Measurements from ENCODE around the gene LRMDA. TPM values are rescaled to one million over a fixed set of nuclear protein-coding genes. Genes with fewer than 3 reads are reported as not detected.
"Not testable (repeated sequence)": the region's sequence is repeated elsewhere in the genome, so short reads cannot be mapped to it uniquely, and the experiment has no call there.

LRMDA gene
- total RNA-seq, 1 donor from 2014 or later: 0.19 TPM

DNA sequence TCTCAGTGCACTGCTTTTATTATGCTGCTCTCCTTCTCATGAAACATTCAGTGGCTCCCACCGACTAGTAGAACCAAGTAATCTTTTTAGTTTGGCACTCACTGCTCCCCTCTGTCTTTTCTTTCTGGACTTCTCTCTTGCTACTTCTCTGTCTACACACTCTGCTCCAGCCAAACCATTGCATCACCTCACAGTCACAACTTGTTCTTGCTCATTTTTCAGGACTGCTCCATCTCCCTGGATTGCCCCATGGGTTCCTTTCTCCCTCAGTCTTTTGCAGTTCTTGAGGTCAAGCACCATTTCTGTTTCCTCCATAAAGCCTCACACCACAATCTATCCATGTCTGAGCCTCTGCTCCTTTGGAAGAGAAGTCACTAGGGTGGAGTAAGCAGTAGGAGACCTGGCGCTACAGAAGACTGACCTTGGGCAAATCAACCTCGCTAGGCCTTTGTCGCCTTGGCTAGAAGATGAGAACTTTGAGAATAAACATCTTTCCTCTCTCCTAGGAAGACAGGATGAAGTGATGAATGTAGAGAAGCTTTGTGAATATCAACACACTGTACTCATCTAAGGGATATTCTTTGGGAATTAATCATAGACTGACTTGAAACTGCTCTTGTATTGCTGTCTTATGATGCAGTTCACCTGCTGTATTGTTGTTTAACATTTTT is 186.2 kb downstream of the LRMDA start:
- TF ChIP-seq, protein P1, sequence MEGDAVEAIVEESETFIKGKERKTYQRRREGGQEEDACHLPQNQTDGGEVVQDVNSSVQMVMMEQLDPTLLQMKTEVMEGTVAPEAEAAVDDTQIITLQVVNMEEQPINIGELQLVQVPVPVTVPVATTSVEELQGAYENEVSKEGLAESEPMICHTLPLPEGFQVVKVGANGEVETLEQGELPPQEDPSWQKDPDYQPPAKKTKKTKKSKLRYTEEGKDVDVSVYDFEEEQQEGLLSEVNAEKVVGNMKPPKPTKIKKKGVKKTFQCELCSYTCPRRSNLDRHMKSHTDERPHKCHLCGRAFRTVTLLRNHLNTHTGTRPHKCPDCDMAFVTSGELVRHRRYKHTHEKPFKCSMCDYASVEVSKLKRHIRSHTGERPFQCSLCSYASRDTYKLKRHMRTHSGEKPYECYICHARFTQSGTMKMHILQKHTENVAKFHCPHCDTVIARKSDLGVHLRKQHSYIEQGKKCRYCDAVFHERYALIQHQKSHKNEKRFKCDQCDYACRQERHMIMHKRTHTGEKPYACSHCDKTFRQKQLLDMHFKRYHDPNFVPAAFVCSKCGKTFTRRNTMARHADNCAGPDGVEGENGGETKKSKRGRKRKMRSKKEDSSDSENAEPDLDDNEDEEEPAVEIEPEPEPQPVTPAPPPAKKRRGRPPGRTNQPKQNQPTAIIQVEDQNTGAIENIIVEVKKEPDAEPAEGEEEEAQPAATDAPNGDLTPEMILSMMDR (IDR thresholded peaks at IDR 0.05): no peak
- no peaks in the 10 kb centered on the region for H3K9me3 Mint-ChIP-seq (ENCODE audit: unreplicated experiment)
- H3K4me1 Mint-ChIP-seq (ENCODE audit: unreplicated experiment): no peaks in the 10 kb centered on the region
- no peaks in the 10 kb centered on the region for H3K36me3 Mint-ChIP-seq (ENCODE audit: unreplicated experiment)
- H3K27me3 Mint-ChIP-seq (ENCODE audit: unreplicated experiment): peaks cover 57% of the 10 kb centered on the region
- no peak overlapping the region for H3K4me3 Mint-ChIP-seq (ENCODE audit: unreplicated experiment)
- no peak overlapping the region for H3K27ac Mint-ChIP-seq (ENCODE audit: unreplicated experiment)
- no peak for DNase-seq (ENCODE audit: extremely low spot score, unreplicated experiment)

DNA sequence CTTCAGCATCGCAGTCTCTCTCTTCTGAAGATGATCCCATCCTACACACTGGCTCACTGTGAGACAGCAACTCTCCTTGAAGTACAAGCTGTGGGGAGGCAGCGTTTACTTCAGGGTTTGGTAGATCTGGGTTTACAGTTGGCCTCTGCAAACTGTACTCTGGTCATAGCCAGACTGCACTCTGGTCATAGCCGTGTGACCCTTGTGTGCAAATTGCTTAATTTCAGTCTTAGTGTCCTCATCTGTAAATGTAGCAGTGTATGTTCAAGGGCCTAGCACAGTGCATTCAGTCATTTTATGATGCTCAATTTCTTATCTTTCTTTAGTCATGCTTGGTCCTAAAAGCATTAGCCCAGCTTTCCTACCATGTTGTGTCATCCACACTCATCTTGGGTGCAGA is 188.2 kb downstream of the LRMDA start:
- Mint-ChIP-seq H3K4me3 (ENCODE audit: unreplicated experiment) (no peak overlapping the region), H3K4me1 (ENCODE audit: unreplicated experiment) (no peaks in the 10 kb centered on the region), H3K27ac (ENCODE audit: unreplicated experiment) (no peak overlapping the region), H3K36me3 (ENCODE audit: unreplicated experiment) (no peaks in the 10 kb centered on the region), H3K9me3 (ENCODE audit: unreplicated experiment) (no peaks in the 10 kb centered on the region), H3K27me3 (ENCODE audit: unreplicated experiment) (peaks cover 51% of the 10 kb centered on the region)
- TF ChIP-seq, protein P1 (IDR thresholded peaks at IDR 0.05): no peak
- no peak for DNase-seq (ENCODE audit: extremely low spot score, unreplicated experiment)

DNA sequence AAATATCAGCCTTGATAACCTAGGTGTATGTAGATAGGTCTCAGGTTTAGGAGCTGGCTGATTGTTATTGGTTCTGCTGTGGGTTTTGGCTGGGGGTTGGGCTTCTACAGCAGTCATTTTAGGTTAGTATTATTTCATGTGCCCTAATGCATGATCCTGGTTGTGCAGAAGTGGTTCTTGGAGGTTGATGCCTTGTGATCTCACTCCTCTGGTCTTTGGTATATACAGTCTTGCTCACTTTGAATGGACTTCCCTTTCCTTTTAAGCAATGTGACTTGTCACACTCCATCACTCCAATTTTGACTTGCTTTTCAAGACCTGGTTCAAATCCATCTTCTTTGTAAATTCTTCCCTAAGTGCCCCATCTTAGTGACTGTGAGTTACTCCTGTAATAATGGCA is 188.9 kb downstream of the LRMDA start:
- no peaks in the 10 kb centered on the region for H3K9me3 Mint-ChIP-seq (ENCODE audit: unreplicated experiment)
- peaks cover 56% of the 10 kb centered on the region for H3K27me3 Mint-ChIP-seq (ENCODE audit: unreplicated experiment)
- H3K4me1 Mint-ChIP-seq (ENCODE audit: unreplicated experiment): no peaks in the 10 kb centered on the region
- TF ChIP-seq, protein P1 (IDR thresholded peaks at IDR 0.05): no peak
- H3K36me3 Mint-ChIP-seq (ENCODE audit: unreplicated experiment): no peaks in the 10 kb centered on the region
- DNase-seq (ENCODE audit: extremely low spot score, unreplicated experiment): no peak
- H3K27ac Mint-ChIP-seq (ENCODE audit: unreplicated experiment): no peak overlapping the region
- no peak overlapping the region for H3K4me3 Mint-ChIP-seq (ENCODE audit: unreplicated experiment)

DNA sequence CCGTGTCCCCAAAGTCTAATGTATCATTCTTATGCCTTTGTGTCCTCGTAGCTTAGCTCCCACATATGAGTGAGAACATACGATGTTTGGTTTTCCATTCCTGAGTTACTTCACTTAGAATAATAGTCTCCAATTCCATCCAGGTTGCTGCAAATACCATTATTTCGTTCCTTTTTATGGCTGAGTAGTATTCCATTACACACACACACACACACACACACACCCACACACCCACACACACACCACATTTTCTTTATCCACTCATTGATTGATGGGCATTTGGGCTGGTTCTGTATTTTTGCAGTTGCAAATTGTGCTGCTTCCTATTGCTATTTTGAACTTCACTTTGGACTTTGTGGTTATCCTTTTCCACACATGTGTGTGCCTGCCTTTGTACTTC is 189.6 kb downstream of the LRMDA start:
- not testable (repeated sequence) for H3K4me1 Mint-ChIP-seq (ENCODE audit: unreplicated experiment); H3K27ac Mint-ChIP-seq (ENCODE audit: unreplicated experiment); H3K9me3 Mint-ChIP-seq (ENCODE audit: unreplicated experiment); DNase-seq (ENCODE audit: extremely low spot score, unreplicated experiment); H3K4me3 Mint-ChIP-seq (ENCODE audit: unreplicated experiment); H3K36me3 Mint-ChIP-seq (ENCODE audit: unreplicated experiment)
- H3K27me3 Mint-ChIP-seq (ENCODE audit: unreplicated experiment): peaks cover 54% of the 10 kb centered on the region

DNA sequence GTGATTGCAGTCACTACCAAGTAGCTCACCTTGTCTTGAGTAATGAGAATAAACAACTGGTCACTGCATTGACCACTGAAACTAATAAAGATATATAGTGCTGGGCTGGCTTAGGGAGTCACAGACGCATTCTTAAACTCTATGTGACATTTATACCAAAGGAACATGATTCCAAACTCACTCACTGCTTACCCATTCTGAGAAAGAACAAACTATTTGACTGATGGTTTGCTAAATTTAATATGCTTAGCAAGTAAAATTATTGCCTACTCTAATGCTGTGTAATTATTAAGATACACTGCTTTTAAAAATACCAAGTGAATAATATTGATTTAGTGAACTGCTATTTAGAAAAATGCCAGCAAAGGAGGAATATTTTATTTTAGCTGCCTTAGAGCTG is 191.1 kb downstream of the LRMDA start:
- TF ChIP-seq, protein P1 (IDR thresholded peaks at IDR 0.05): no peak
- no peaks in the 10 kb centered on the region for H3K9me3 Mint-ChIP-seq (ENCODE audit: unreplicated experiment)
- DNase-seq (ENCODE audit: extremely low spot score, unreplicated experiment): no peak
- no peaks in the 10 kb centered on the region for H3K36me3 Mint-ChIP-seq (ENCODE audit: unreplicated experiment)
- no peak overlapping the region for H3K4me3 Mint-ChIP-seq (ENCODE audit: unreplicated experiment)
- H3K4me1 Mint-ChIP-seq (ENCODE audit: unreplicated experiment): no peaks in the 10 kb centered on the region
- H3K27ac Mint-ChIP-seq (ENCODE audit: unreplicated experiment): no peak overlapping the region
- peaks cover 52% of the 10 kb centered on the region for H3K27me3 Mint-ChIP-seq (ENCODE audit: unreplicated experiment)
